Esophagus squamous epithelium (tissue), 5 donors: Measurements from ENCODE around the gene SREBF2. TPM values are rescaled to one million over a fixed set of nuclear protein-coding genes. Genes with fewer than 3 reads are reported as not detected.

Experiments
- DNase-seq: peaks from one replicate; lab custom pipeline; 2025; lab: John Stamatoyannopoulos, UW
- H3K27ac ChIP-seq, 4 donors: fragments of 200-600 bp; sonication (generic); one replicate each; pipeline ENCODE4 v1.5.1; 2016 to 2019; ENCODE audit warnings: mild to moderate bottlenecking in 1 of 4
- H3K27me3 ChIP-seq, 4 donors: fragments of 200-600 bp; sonication (generic); 1 replicate in 3 of 4; 2 replicates in 1 of 4; pipeline versions ENCODE4 v1.5.1 to v1.6.0; 2017 to 2021; ENCODE audit warnings: antibody characterized with exemption in 1 of 4
- H3K36me3 ChIP-seq, 3 donors: fragments of 200-600 bp; sonication (generic); one replicate each; pipeline ENCODE4 v1.5.1; 2016 to 2019
- H3K4me1 ChIP-seq, 3 donors: fragments of 200-600 bp; sonication (generic); one replicate each; pipeline ENCODE4 v1.5.1; 2017 to 2019
- H3K4me3 ChIP-seq, 4 donors: fragments of 200-600 bp; sonication (generic); 1 replicate in 3 of 4; 2 replicates in 1 of 4; pipeline ENCODE4 v1.5.1; 2016 to 2019; ENCODE audit warnings: mild to moderate bottlenecking in 2 of 4, moderate library complexity in 1 of 4
- H3K9me3 ChIP-seq, 3 donors: fragments of 200-600 bp; sonication (generic); one replicate each; pipeline ENCODE4 v1.5.1; 2016 to 2019
- CTCF ChIP-seq, 6 experiments: fragments of 450-650 bp in 4 of 6; fragments of 200-600 bp in 2 of 6; sonication (generic) in 2 of 6; IDR thresholded peaks; one replicate each; pipeline ENCODE4 v1.5.1; 2016 to 2019; ENCODE audit warnings: antibody characterized with exemption in 6 of 6, mild to moderate bottlenecking in 4 of 6, moderate library complexity in 4 of 6
- POLR2A ChIP-seq, 4 donors: fragments of 450-650 bp; IDR thresholded peaks; one replicate each; pipeline ENCODE4 v1.6.1; 2017; ENCODE audit warnings: antibody characterized with exemption in 4 of 4, mild to moderate bottlenecking in 4 of 4, moderate library complexity in 3 of 4
- WGBS, 2 donors: methylation state at CpG; one replicate each; pipeline ENCODE4 v1.1.5; 2018; 5-methylcytosine and 5-hydroxymethylcytosine counted together
- intact Hi-C: fragments of 100-400 bp; cut with DNase I; formaldehyde crosslinking; loops from one replicate; pipeline ENCODE4 v1.15.0; 2022
- total RNA-seq, 4 donors: library from RNA; depleted of rRNA; stranded (reverse); fragments of >200 nt; gene quantifications; one replicate each; pipeline ENCODE4 v1.1.0, GENCODE V29; 2016
- donor health status: DM: yes; HTN: yes; CAD: no.

SREBF2 gene
- total RNA-seq, 4 donors from 2014 or later: 72.8 to 138 (median 98.6) TPM

GRCh38 chr22:41815716-41816115 lies 17.2 kb upstream of the SREBF2 start:
- 79 to 83% methylated on average over 2 to 3 of the region's 3 CpGs for WGBS, 2 donors
- H3K27ac ChIP-seq: no peak overlapping the region
- no peaks in the 10 kb centered on the region for H3K4me1 ChIP-seq
- H3K9me3 ChIP-seq: no peaks in the 10 kb centered on the region
- no peaks in the 10 kb centered on the region for H3K27me3 ChIP-seq
- intact Hi-C loops: no loop called here
- no peak for DNase-seq
- H3K36me3 ChIP-seq: peaks cover 0 to 70% (median 5%) of the 10 kb centered on the region in 3 donors
- no peak overlapping the region for H3K4me3 ChIP-seq
- TF ChIP-seq POLR2A (IDR thresholded peaks at IDR 0.05): no peak
- TF ChIP-seq CTCF (IDR thresholded peaks at IDR 0.05): no peak

GRCh38 chr22:41816241-41816640 lies 16.7 kb upstream of the SREBF2 start:
- Histone ChIP-seq H3K36me3 (peaks cover 0 to 64% (median 5%) of the 10 kb centered on the region in 3 donors), H3K9me3 (no peaks in the 10 kb centered on the region), H3K4me1 (no peaks in the 10 kb centered on the region), H3K27me3 (no peaks in the 10 kb centered on the region), H3K4me3 (no peak overlapping the region), H3K27ac (no peak overlapping the region)
- WGBS, 2 donors: 71 to 89% methylated on average over 1 of the region's 1 CpG
- TF ChIP-seq CTCF (IDR thresholded peaks at IDR 0.05): no peak
- no peak for TF ChIP-seq POLR2A (IDR thresholded peaks at IDR 0.05)
- no peak for DNase-seq
- intact Hi-C loops: no loop called here

- H3K9me3 ChIP-seq: no peaks in the 10 kb centered on the region
- H3K36me3 ChIP-seq: peaks cover 0 to 58% (median 5%) of the 10 kb centered on the region in 3 donors
- WGBS, 2 donors: 82 to 100% methylated on average over 2 of the region's 2 CpGs
- H3K27ac ChIP-seq: no peak overlapping the region
- no peaks in the 10 kb centered on the region for H3K27me3 ChIP-seq
- TF ChIP-seq POLR2A (IDR thresholded peaks at IDR 0.05): no peak
- intact Hi-C loops: no loop called here
- no peaks in the 10 kb centered on the region for H3K4me1 ChIP-seq
- H3K4me3 ChIP-seq: no peak overlapping the region
- no peak for DNase-seq
Measured at GRCh38 chr22:41816871-41817270, 16.0 kb upstream of the SREBF2 start.

- DNase-seq: no peak
- no peak for TF ChIP-seq POLR2A (IDR thresholded peaks at IDR 0.05)
- TF ChIP-seq CTCF (IDR thresholded peaks at IDR 0.05): no peak
- 78 to 88% methylated on average over 3 to 5 of the region's 5 CpGs for WGBS, 2 donors
- peaks cover 0 to 47% (median 5%) of the 10 kb centered on the region in 3 donors for H3K36me3 ChIP-seq
- intact Hi-C loops: no loop called here
- H3K27ac ChIP-seq: no peak overlapping the region
- H3K4me3 ChIP-seq: no peak overlapping the region
- no peaks in the 10 kb centered on the region for H3K9me3 ChIP-seq
- H3K4me1 ChIP-seq: no peaks in the 10 kb centered on the region
- H3K27me3 ChIP-seq: no peaks in the 10 kb centered on the region
Measured at GRCh38 chr22:41818011-41818410, 14.9 kb upstream of the SREBF2 start.

- Histone ChIP-seq H3K4me1 (no peaks in the 10 kb centered on the region), H3K27ac (no peak overlapping the region), H3K36me3 (peaks cover 0 to 41% (median 1%) of the 10 kb centered on the region in 3 donors), H3K4me3 (no peak overlapping the region), H3K27me3 (no peaks in the 10 kb centered on the region), H3K9me3 (no peaks in the 10 kb centered on the region)
- WGBS, 2 donors: 86 to 90% methylated on average over 4 to 5 of the region's 6 CpGs
- TF ChIP-seq POLR2A (IDR thresholded peaks at IDR 0.05): no peak
- no peak for TF ChIP-seq CTCF (IDR thresholded peaks at IDR 0.05)
- intact Hi-C loops: no loop called here
- DNase-seq: no peak
Measured at GRCh38 chr22:41818596-41818995, 14.3 kb upstream of the SREBF2 start.

- TF ChIP-seq CTCF (IDR thresholded peaks at IDR 0.05): no peak
- no peak for TF ChIP-seq POLR2A (IDR thresholded peaks at IDR 0.05)
- Histone ChIP-seq H3K27ac (no peak overlapping the region), H3K4me1 (no peaks in the 10 kb centered on the region), H3K36me3 (peaks cover 0 to 34% (median 0%) of the 10 kb centered on the region in 3 donors), H3K9me3 (no peaks in the 10 kb centered on the region), H3K27me3 (no peaks in the 10 kb centered on the region), H3K4me3 (no peak overlapping the region)
- no peak for DNase-seq
- WGBS, 2 donors: 50 to 95% methylated on average over 1 to 2 of the region's 4 CpGs
- intact Hi-C loops: no loop called here
Measured at GRCh38 chr22:41819257-41819656, 13.6 kb upstream of the SREBF2 start.
